GM23338 (cell line): Measurements from ENCODE around the gene OFD1. TPM values are rescaled to one million over a fixed set of nuclear protein-coding genes. Genes with fewer than 3 reads are reported as not detected.

Source experiments
- ATAC-seq: fragments of 200-7000 bp; cut with Tn5 transposase; 3 replicates; pipeline ENCODE4 v1.9.1; 2020
- DNase-seq: peaks from one replicate; pipeline ENCODE4 v3.0.0-alpha.2; 2015; ENCODE audit warnings: low spot score
- H2AFZ ChIP-seq: fragments of 200-600 bp; sonication (generic); 2 replicates; pipeline ENCODE4 v1.8.0; 2016; ENCODE audit warnings: antibody characterized with exemption, mild to moderate bottlenecking, moderate library complexity
- H3F3A ChIP-seq: fragments of 200-600 bp; sonication (generic); replicated peaks from 2 replicates; pipeline ENCODE4 v1.8.0; 2017; ENCODE audit warnings: antibody characterized with exemption, mixed run types, low read depth
- H3K27ac ChIP-seq: fragments of 200-600 bp; sonication (generic); 2 replicates; pipeline ENCODE4 v1.6.1; 2016; ENCODE audit warnings: low read depth
- H3K27me3 ChIP-seq: fragments of 200-600 bp; sonication (generic); 2 replicates; pipeline ENCODE4 v1.8.0; 2016; ENCODE audit warnings: mild to moderate bottlenecking, mixed run types, moderate library complexity; ENCODE audit not compliant: insufficient read depth
- H3K36me3 ChIP-seq: fragments of 200-600 bp; sonication (generic); 2 replicates; pipeline ENCODE4 v1.8.0; 2016; ENCODE audit warnings: mild to moderate bottlenecking; ENCODE audit not compliant: insufficient read depth
- H3K4me1 ChIP-seq: fragments of 200-600 bp; sonication (generic); 2 replicates; pipeline ENCODE4 v1.8.0; 2016; ENCODE audit warnings: mild to moderate bottlenecking, moderate library complexity; ENCODE audit not compliant: insufficient read depth
- H3K4me2 ChIP-seq: fragments of 200-600 bp; sonication (generic); 2 replicates; pipeline ENCODE4 v1.7.1; 2017; ENCODE audit warnings: mixed run types
- H3K4me3 ChIP-seq: fragments of 200-600 bp; sonication (generic); 2 replicates; pipeline ENCODE4 v1.6.1; 2016; ENCODE audit warnings: mixed run types
- H3K79me2 ChIP-seq: fragments of 200-600 bp; sonication (generic); replicated peaks from 2 replicates; pipeline ENCODE4 v1.8.0; 2017; ENCODE audit warnings: mild to moderate bottlenecking; ENCODE audit not compliant: insufficient read depth
- H3K9me2 ChIP-seq: fragments of 200-600 bp; sonication (generic); 2 replicates; pipeline ENCODE4 v1.8.0; 2017; ENCODE audit not compliant: insufficient read depth
- H4K20me1 ChIP-seq: fragments of 200-600 bp; sonication (generic); replicated peaks from 2 replicates; pipeline ENCODE4 v1.8.0; 2017; ENCODE audit warnings: mild to moderate bottlenecking; ENCODE audit not compliant: insufficient read depth
- H3K27ac Mint-ChIP-seq: 2 replicates; pipeline ENCODE4 v1.8.0; 2020; ENCODE audit warnings: inconsistent platforms, mild to moderate bottlenecking, moderate library complexity, mixed read lengths
- H3K27me3 Mint-ChIP-seq: 3 replicates; pipeline ENCODE4 v1.8.0; 2022; ENCODE audit warnings: low read depth, mild to moderate bottlenecking, moderate library complexity, mixed read lengths, inconsistent platforms; ENCODE audit not compliant: insufficient read depth, poor library complexity
- H3K36me3 Mint-ChIP-seq: 3 replicates; pipeline ENCODE4 v1.8.0; 2021; ENCODE audit warnings: low read depth, mild to moderate bottlenecking, inconsistent platforms, moderate library complexity, mixed read lengths
- H3K4me1 Mint-ChIP-seq: 3 replicates; pipeline ENCODE4 v1.8.0; 2020; ENCODE audit warnings: mild to moderate bottlenecking, inconsistent platforms, mixed read lengths
- H3K4me3 Mint-ChIP-seq: 3 replicates; pipeline ENCODE4 v1.8.0; 2021; ENCODE audit warnings: moderate library complexity, mild to moderate bottlenecking, inconsistent platforms, mixed read lengths
- H3K9me3 Mint-ChIP-seq: 3 replicates; pipeline ENCODE4 v1.8.0; 2020; ENCODE audit warnings: moderate library complexity, mild to moderate bottlenecking, inconsistent platforms, mixed read lengths
- CTCF ChIP-seq, 2 experiments: fragments of 200-600 bp in 1 of 2; sonication (generic) in 1 of 2; conservative IDR thresholded peaks; 2 replicates each; pipeline versions ENCODE4 v1.5.1 to v1.6.1; 2016 to 2017; ENCODE audit warnings: antibody characterized with exemption in 2 of 2, low read depth in 2 of 2, mild to moderate bottlenecking in 2 of 2, moderate library complexity in 1 of 2
- EZH2 ChIP-seq: fragments of 200-600 bp; sonication (generic); IDR thresholded peaks from one replicate; pipeline ENCODE4 v1.8.0; 2017; ENCODE audit warnings: antibody characterized with exemption, mild to moderate bottlenecking, low read depth; ENCODE audit not compliant: unreplicated experiment
- EZH2phosphoT487 ChIP-seq: fragments of 200-600 bp; sonication (generic); IDR thresholded peaks from one replicate; pipeline ENCODE4 v1.8.1; 2018; ENCODE audit warnings: antibody characterized with exemption; ENCODE audit not compliant: unreplicated experiment
- NANOG ChIP-seq: IDR thresholded peaks from 2 replicates; pipeline ENCODE4 v1.6.1; 2016; ENCODE audit warnings: antibody characterized with exemption, borderline replicate concordance
- POLR2AphosphoS5 ChIP-seq: IDR thresholded peaks from 2 replicates; pipeline ENCODE4 v1.6.1; 2016; ENCODE audit warnings: antibody characterized with exemption, low read depth
- REST ChIP-seq: IDR thresholded peaks from one replicate; pipeline ENCODE4 v1.6.1; 2018; ENCODE audit warnings: antibody characterized with exemption; ENCODE audit not compliant: unreplicated experiment
- STAT1 ChIP-seq: IDR thresholded peaks from one replicate; pipeline ENCODE4 v1.6.1; 2016; ENCODE audit warnings: antibody characterized with exemption; ENCODE audit not compliant: unreplicated experiment
- ZNF331 ChIP-seq: fragments of 250-450 bp; sonication (Bioruptor Pico); IDR thresholded peaks from 2 replicates; pipeline ENCODE4 v1.5.0; 2020; ENCODE audit warnings: low read depth, mild to moderate bottlenecking, moderate library complexity
- ZNF462 ChIP-seq: fragments of 250-450 bp; sonication (Bioruptor Pico); IDR thresholded peaks from 2 replicates; pipeline ENCODE4 v1.5.0; 2020; ENCODE audit warnings: mild to moderate bottlenecking, moderate library complexity
- polyA plus RNA-seq: library from polyadenylated mRNA; unstranded; fragments of >200 nt; fragmentation: Nextera tagmentation; extraction: Ambion mirVana; gene quantifications from 2 replicates; pipeline ENCODE4 v1.2.1, GENCODE V29; 2016
- total RNA-seq: library from RNA; depleted of rRNA; stranded (reverse); fragments of >200 nt; shearing (Covaris generic); gene quantifications from 2 replicates; pipeline ENCODE4 v1.2.3, GENCODE V29; 2014

OFD1 gene
- total and polyA plus RNA-seq, 2 experiments from 2014 or later, result 21.2 to 55.0 TPM

GRCh38 chrX:13702111-13702789 is 32.3 kb upstream of the OFD1 start (continued):
- TF ChIP-seq REST (no peak), STAT1 (no peak), EZH2phosphoT487 (no peak), ZNF331 (no peak), NANOG (no peak), EZH2 (no peak), CTCF (conservative IDR thresholded peaks at IDR 0.05; ENCODE audit: low read depth in 2 of 2) (no peak)

GRCh38 chrX:13703135-13703534 is 31.4 kb upstream of the OFD1 start:
- DNase-seq (no peak), ATAC-seq (no peak)
- Histone ChIP-seq H3K4me3 (no peak overlapping the region), H3K36me3 (no peaks in the 10 kb centered on the region), H3K27me3 (no peaks in the 10 kb centered on the region), H3K4me1 (no peaks in the 10 kb centered on the region), H3K9me2 (no peaks in the 10 kb centered on the region), H3K27ac (no peak overlapping the region), H4K20me1 (peaks cover 7% of the 10 kb centered on the region; the same call in 1 of the 2 replicates), H3F3A (no peaks in the 10 kb centered on the region), H2AFZ (no peak overlapping the region), H3K79me2 (peaks cover 74% of the 10 kb centered on the region), H3K4me2 (no peak overlapping the region)
- peaks cover 28% of the 10 kb centered on the region for H3K4me1 Mint-ChIP-seq
- H3K27ac Mint-ChIP-seq, result no peak overlapping the region
- H3K36me3 Mint-ChIP-seq, result 0 out of 3 replicates have a peak, but pooled peaks cover 3% of the 10 kb centered on the region
- peaks cover 4% of the 10 kb centered on the region for H3K27me3 Mint-ChIP-seq
- H3K9me3 Mint-ChIP-seq, result no peaks in the 10 kb centered on the region
- H3K4me3 Mint-ChIP-seq, result no peak overlapping the region
- no peak for TF ChIP-seq POLR2AphosphoS5
- no peak for TF ChIP-seq REST
- no peak for TF ChIP-seq ZNF462 (CRISPR knock-in tag)
